NCI-H510A (cell line): ENCODE results near the gene GSG1L.

Experiments used
- DNase-seq: peaks from one replicate; lab custom pipeline; 2025; lab: John Stamatoyannopoulos, UW

Gene GSG1L

DNA sequence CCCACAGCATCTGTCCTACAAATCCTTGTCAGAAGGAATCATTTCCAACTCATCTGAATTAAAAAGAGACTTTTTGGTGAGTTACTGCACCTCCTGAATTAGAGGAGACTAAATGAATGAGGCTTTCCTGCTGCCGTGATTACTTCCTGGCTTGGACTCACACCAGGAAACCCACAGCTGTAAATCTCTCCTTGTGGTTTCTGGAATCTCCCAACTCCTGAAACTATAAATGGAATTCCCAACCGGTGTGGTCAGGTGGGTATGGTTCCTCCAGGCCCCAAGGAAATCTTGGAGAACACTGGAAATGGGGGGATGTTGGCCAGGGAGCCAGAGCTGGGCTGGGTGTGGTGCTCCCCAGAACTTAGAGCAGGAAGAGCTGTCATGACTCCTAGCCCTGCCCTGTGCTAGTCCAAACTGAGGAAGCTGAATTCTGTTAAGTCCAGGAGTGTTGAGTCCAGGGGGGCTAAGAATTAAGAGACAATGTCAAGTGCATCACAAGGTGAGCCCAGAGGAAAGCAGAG lies 216.4 kb downstream of the GSG1L start:
- DNase-seq = no peak

DNA sequence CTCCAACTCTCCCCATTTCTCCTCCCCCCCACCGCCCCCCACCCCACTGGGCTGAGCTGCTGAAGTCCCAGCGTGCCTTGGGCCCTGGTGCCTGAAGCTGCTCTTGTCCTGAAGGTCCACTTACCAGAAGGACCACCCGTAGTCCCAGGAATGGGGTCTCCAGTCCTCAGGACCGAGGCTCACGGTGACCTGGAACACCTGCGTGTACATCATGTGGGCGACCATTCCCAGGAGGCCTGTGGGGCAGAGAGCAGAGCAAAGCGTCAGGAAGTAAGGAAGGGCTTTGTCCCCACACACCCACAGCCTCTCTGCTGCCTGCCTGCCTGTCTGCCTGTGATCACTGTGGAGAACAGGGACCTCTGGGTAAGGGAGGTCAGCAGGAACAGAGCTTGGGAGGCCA lies 218.7 kb downstream of the GSG1L start:
- DNase-seq = no peak

DNA sequence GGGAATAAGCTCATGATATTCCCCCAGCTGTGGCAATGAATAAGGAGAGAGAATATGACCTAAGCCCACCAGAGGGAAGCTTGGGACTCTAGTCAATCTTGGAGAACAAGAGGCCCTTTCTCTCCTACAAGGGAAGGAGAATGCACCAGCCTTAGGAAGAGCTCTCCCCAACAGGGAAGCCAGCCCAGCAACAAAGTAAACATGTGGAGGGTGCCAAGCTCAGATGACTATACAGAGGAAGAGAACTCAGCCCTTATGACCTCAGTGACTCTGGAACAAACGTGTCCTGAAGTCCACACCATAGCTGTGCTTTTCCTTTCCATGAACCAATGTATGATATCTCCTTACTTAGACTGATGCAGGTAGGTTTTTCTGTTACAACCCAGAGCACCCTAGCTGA lies 219.7 kb downstream of the GSG1L start:
- DNase-seq = no peak

- DNase-seq = no peak
Observed at GRCh38 chr16:27841911-27842310, 221.6 kb downstream of the GSG1L start.

DNA sequence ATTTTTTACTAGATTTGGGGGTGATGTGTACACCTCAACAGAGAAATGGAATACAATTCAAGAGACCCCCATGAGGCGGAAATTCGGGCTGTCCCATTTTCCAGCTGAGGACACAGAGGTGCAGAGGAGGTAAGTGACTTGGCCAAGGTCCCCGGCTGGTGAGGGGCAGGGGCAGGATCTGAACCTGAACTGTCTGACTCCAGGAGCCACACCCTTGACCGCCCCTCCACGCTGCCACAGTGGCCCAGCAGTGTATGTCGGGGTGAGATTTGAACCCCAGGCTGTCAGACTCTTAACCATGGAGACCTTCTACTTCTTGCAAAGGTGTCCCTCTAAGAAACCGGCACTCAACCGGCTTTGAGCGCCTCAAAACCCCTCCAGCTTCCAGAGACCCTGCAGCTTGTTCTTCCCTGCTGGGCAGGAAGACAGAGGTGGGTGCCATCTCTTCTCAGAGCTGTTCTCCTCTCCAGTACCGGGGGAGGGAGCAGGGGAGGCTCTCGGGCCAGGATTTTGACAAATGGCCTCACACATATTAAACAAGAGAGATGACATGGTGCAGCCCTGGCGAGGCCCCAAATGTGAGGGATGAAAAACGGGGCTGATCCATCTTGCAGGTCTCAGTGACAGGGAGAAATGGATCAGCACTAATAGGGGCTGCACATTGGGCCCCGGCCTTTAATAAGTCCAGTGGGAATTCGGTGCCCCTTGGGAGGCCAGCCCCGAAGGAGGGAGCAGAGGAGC lies 222.3 kb downstream of the GSG1L start:
- DNase-seq = no peak

GRCh38 chr16:27840311-27841060 lies 223.0 kb downstream of the GSG1L start:
- no peak for DNase-seq

GRCh38 chr16:27839419-27839818 lies 224.1 kb downstream of the GSG1L start:
- DNase-seq = no peak

DNA sequence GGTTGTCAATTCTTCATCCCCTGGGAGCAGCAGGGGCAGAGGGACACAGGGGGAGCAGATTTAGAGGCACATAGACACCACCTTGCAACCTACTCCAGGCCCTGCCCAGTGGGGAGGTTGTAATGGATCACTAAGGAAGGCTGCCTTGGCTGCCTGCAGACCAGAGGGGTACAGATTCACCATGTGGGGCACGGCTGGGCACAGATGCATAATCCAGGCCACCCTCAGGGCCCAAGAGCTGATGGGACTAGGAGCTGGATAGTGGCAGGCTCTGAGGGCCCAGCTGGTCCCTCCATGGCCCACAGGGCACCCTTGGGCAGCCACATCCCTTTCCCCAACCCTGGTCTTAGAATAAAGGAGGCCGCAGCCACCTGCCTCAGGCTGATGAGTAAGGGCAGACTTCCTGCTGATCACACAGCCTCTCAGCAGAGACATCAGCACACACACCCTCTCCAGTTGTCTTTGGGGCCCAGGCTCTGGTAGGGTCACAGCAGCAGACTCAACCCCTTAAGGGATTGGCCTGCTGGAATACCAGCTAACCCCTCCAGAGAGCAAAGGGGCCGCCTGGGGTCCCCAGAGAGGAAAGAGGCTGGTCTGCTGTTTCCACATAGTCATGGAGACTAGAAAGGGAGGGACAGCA lies 224.9 kb downstream of the GSG1L start:
- DNase-seq = no peak

DNA sequence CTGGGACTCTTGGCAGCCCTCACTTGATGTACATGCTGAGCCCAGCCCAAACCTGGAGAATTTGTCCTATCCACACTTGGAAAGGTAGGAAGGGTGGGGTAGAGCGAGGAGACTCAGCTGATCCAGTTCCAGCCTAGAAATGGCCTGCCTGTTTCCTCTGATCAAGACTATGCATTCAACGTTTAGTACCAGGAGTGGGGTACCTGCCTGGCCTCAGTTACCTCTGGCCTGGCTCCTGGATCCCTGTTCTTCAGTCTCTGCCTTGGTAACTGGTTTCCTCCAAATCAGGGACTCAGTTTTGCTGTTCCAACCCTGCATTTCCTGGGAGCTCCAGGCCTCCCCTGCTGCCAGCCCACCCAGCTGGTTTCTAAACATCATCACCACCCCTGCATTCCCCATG lies 233.5 kb downstream of the GSG1L start:
- DNase-seq = no peak

DNA sequence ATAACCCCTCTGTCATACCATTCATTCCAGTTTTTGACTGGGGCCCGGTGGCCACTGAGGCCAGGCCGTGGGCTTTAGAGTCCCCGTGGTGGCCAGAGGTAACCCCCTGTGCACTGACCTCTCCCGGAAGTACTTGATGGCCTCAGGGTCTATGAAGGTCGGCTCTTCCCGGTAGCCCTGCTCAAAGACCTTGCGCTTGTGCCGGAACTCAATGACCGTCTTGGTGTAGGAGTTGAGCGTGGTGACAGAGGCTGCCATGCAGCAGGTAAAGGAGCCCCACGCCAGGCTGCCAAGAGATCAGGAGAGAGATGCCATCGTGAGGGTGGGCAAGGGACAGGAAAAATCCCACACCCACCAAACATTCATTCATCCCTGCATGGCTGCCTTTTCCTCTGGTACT lies 234.8 kb downstream of the GSG1L start:
- DNase-seq = no peak

DNA sequence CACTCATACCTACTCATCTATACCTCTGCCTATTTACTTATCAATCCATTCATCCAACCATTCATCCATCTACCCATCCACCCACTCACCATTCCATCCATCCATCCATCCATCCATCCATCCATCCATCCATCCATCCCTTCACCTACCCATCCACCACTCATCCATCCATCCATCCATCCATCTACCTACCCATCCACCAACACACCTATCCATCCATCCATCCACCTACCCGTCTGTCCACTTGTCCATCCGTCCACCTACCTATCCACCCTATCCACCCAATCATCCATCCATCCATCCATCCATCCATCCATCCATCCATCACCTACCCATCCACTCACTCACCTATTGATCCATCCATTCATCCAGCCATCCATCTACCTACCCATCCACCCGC lies 235.7 kb downstream of the GSG1L start:
- DNase-seq = no peak

- DNase-seq = no peak
Observed at GRCh38 chr16:27826893-27827289, 236.6 kb downstream of the GSG1L start.

DNA sequence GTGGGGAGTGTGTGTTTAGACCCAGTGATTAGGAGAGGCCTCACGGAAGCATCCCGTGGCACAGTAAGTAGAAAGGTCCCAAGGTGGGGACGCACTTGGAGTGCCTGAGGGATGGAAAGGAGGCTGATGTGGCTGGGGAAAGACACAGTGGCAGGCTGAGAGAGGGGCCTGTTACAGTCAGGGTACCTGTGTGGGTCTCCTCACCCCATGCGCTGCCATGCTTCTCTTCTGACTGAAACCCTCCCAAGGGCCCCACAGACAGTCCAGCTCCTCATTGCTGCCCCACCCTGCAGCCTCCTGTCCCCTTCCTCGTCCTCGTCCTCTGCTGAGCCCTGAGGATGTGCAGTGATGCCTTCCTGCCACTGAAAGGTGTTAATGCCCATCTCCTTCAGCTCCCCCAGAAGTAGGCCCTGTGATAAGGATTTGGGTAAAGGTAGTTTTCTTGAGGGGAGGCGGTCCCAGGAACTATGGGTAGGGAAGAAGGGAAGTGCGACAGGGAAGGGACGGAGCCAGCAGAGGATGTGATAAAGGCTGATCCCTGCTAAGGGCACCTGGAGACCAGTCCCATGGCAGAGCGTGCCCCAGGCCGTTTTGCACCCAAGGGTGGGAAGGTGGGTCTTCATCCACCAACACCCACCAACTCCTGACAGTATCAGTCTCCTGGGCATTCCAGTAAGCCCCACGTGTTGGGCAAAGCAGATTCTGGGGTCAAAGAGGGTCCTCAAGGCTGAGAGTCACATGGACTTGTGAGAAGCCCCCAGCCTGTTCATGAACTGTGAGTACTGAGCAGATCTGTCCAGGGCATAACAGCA lies 237.2 kb downstream of the GSG1L start:
- no peak for DNase-seq

- DNase-seq = no peak
Observed at GRCh38 chr16:27824786-27825185, 238.7 kb downstream of the GSG1L start.

GRCh38 chr16:27824006-27824405 lies 239.5 kb downstream of the GSG1L start:
- no peak for DNase-seq

DNA sequence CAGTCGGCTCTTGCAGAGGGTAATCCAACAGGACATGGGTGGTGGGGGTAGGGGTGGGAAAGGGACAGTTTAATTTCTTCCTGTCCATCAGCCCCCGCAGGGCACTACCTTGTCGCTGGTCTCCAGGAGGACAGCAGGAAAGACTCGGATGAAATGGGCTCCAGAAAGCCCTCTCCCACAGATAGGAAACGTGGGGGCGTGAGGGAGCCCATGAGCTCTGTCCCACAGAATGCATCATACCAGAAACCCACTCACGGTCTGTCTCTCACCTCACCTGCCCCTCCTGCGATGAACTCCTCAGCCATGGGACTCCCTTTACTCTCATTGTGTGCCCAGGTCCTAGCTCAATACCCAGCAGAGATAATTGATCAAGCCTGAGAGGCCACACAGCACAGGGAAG lies 240.1 kb downstream of the GSG1L start:
- DNase-seq = no peak

- no peak for DNase-seq
Observed at GRCh38 chr16:27822996-27823395, 240.5 kb downstream of the GSG1L start.

DNA sequence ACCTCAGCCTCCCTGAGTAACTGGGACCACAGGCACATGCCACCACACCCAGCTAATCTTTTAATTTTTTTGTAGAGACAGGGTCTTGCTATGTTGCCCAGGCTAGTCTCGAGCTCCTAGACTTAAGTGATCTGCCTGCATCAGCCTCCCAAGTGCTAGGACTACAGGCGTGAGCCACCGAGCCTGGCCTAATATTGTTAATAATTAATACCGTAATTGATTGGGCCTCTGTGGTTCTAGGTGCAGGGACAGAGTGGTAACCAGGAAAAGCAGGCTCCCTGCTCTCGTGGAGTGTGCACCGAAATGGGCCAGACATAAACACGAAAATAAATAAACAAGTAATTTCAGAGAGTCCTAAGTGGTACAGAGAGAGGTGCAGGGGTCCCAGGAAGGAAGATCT lies 241.0 kb downstream of the GSG1L start:
- DNase-seq = no peak

DNA sequence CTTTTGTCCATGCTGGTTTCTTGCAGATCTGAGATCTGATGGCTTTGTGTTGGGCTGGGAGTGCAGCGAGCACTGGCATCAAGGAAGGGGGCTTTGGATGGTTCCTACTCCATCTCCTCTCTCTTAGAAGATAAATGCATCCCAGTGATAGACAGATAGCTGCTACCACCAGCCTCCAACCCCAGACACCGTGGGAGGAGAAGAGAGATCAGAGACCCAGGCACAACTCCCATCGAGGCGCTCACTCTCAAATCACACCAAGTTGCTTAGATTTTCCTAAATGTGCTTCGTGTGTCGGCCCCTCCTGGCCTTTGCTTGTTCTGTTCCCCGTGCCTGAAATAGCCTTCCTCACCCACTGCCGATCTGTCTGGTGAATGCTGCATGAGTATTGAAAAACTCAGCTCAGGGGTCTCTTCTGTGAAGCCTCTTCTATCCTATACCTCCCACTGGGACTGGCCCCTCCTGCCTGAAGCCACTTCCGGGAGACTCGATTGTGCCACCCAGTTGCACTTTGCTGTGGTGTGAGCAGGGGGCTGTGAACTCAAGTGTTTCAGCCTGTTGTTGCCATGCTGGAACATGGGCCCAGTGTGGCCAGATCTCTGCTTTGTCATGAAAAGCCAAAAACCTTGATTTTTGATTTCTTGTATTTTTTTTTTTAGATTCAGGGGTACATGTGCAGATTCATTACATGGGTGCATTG lies 242.7 kb downstream of the GSG1L start:
- no peak for DNase-seq

DNA sequence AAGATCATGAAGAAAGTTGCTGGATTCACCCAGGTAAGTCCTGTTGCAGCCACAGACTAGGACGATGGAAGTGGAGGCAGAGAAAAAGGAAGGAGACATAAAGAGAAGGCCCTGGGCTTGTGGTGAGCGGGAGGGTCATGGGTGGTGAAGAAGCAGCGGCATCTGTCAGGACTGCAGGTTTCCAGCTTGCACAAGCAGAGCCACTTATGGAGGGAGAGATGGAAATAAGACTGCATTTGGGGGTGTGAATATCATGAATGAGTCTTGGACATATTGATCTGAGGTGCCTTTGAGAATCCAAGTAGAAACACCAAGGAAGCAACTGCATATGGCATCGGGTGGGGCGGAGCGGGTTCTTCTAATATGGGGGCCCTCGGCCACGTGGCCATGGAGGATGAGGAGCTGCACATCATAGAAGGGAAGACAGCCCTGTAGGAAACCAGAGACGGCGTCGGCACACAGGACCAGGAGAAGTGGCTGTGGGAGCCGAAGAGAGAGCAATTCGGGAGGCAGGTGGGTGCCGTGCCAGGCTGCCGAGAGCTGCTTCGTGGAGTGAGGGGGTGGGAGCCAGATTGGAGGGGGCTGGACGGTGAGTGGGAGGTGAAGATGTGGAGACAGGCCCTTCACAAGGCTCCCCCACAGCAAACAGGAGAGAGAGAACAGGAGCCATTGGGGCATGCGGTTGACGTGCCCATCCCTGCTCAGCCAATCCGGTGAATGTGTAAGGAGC lies 243.5 kb downstream of the GSG1L start:
- no peak for DNase-seq

- DNase-seq = no peak
Observed at GRCh38 chr16:27819356-27819755, 244.2 kb downstream of the GSG1L start.
